OCI-LY7 (cell line): ENCODE measurements around the gene LTK.

ENCODE experiments used
- EZH2phosphoT487 ChIP-seq: fragments of 200-600 bp; sonication (generic); IDR thresholded peaks from 2 replicates; pipeline ENCODE4 v1.6.1; 2018; ENCODE audit warnings: low read depth, borderline replicate concordance, mild to moderate bottlenecking, mixed run types, antibody characterized with exemption, low read length, moderate library complexity, mixed read lengths
- TF ChIP-seq, protein P1 (sequence below): fragments of 200-600 bp; sonication (generic); conservative IDR thresholded peaks from 2 replicates; pipeline ENCODE4 v1.5.1; 2014; ENCODE audit warnings: mild to moderate bottlenecking, antibody characterized with exemption, low read length, moderate library complexity, mixed read lengths

DNA sequence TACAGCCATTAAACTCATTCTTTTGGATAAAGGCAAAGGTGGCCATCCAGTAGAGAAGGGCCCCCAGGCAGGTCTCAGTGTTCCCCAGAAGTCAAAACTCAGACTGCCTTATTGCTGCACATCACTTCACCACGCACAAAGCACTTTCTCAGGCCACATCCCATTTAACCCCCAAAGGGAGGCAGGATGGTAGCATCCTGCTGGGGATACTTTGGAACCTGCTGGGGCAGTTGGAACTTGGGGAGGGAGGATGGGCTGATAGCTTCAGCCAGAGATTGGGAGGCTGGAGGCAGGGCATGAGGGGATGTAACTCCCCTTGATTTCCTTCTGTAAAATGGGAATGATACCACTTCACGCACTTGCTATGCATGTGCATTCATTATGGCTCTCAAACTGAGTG is 15.0 kb downstream of the LTK start:
- TF ChIP-seq, protein P1, sequence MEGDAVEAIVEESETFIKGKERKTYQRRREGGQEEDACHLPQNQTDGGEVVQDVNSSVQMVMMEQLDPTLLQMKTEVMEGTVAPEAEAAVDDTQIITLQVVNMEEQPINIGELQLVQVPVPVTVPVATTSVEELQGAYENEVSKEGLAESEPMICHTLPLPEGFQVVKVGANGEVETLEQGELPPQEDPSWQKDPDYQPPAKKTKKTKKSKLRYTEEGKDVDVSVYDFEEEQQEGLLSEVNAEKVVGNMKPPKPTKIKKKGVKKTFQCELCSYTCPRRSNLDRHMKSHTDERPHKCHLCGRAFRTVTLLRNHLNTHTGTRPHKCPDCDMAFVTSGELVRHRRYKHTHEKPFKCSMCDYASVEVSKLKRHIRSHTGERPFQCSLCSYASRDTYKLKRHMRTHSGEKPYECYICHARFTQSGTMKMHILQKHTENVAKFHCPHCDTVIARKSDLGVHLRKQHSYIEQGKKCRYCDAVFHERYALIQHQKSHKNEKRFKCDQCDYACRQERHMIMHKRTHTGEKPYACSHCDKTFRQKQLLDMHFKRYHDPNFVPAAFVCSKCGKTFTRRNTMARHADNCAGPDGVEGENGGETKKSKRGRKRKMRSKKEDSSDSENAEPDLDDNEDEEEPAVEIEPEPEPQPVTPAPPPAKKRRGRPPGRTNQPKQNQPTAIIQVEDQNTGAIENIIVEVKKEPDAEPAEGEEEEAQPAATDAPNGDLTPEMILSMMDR, result no peak
- TF ChIP-seq EZH2phosphoT487, result no peak
